K562 (cell line): ENCODE measurements around the gene HTR3B. TPM values are rescaled to one million over a fixed set of nuclear protein-coding genes. Genes with fewer than 3 reads are reported as not detected.

Experiments
- ATAC-seq: fragments of 200-7000 bp; cut with Tn5 transposase; 3 replicates; pipeline ENCODE4 v1.9.1; 2020; ENCODE audit warnings: moderate library complexity
- BruUV-seq: library from RNA; stranded (reverse); fragments of 400-500 nt; replicated peaks from 2 replicates; lab custom pipeline; 2021; lab: Mats Ljungman, UMichigan
- CTCF ChIA-PET: fragments of 300-600 bp; formaldehyde crosslinking; extraction: SDS; loops from one replicate; lab custom pipeline; 2021; ENCODE audit warnings: low intra/inter-chr PET ratio; lab: Yijun Ruan, JAX
- POLR2A ChIA-PET: fragments of 300-600, 350-650 bp; sonication (Branson Sonifier 250); formaldehyde crosslinking; extraction: SDS; loops from one replicate; lab custom pipeline; 2021; ENCODE audit warnings: antibody characterized with exemption, inconsistent platforms; lab: Yijun Ruan, JAX
- DNase-seq, 4 experiments: peaks; one replicate each; pipeline versions ENCODE4 v3.0.0 to v3.0.0-alpha.2; 2011 to 2018; ENCODE audit warnings: low spot score in 3 of 4, mixed read lengths in 3 of 4; ENCODE audit errors: extremely low read depth in 1 of 4
- FAIRE-seq: peaks from 2 replicates; lab custom pipeline; 2011; peaks lifted over from hg19 to GRCh38; lab: Jason Lieb, UNC
- H2AFZ ChIP-seq: 2 replicates; pipeline ENCODE4 v1.6.0; 2011; ENCODE audit warnings: low read depth, low read length, control low read depth, inconsistent platforms
- H3K27ac ChIP-seq: fragments of 200-600 bp; 3 replicates; pipeline ENCODE4 v1.8.0; 2011; ENCODE audit warnings: low read depth, mild to moderate bottlenecking, control low read depth, inconsistent platforms, low read length, moderate library complexity, mixed read lengths; ENCODE audit errors: extremely low read depth
- H3K27me3 ChIP-seq, 2 experiments: fragments of 300-600 bp in 1 of 2; 2 replicates in 1 of 2; 3 replicates in 1 of 2; pipeline versions ENCODE4 v1.6.0 to v1.8.0; 2011; ENCODE audit warnings: inconsistent platforms in 2 of 2, low read length in 2 of 2, mild to moderate bottlenecking in 1 of 2, mixed read lengths in 1 of 2, moderate library complexity in 1 of 2; ENCODE audit not compliant: control insufficient read depth in 2 of 2, insufficient read depth in 2 of 2
- H3K36me3 ChIP-seq: fragments of 300-600 bp; 3 replicates; pipeline ENCODE4 v1.8.0; 2011; ENCODE audit warnings: mild to moderate bottlenecking, low read length, inconsistent platforms; ENCODE audit not compliant: control insufficient read depth, insufficient read depth
- H3K4me1 ChIP-seq, 2 experiments: fragments of 200-600 bp in 1 of 2; replicated peaks in 1 of 2; 2 replicates in 1 of 2; 3 replicates in 1 of 2; pipeline versions ENCODE4 v1.5.1 to v1.8.0; 2011; ENCODE audit warnings: inconsistent platforms in 2 of 2, low read length in 2 of 2, mild to moderate bottlenecking in 1 of 2, mixed read lengths in 1 of 2, moderate library complexity in 1 of 2; ENCODE audit not compliant: control insufficient read depth in 2 of 2, insufficient read depth in 2 of 2
- H3K4me2 ChIP-seq: 2 replicates; pipeline ENCODE4 v1.6.1; 2011; ENCODE audit warnings: low read length, control low read depth, inconsistent platforms, mixed read lengths; ENCODE audit not compliant: insufficient read depth
- H3K4me3 ChIP-seq: fragments of 200-600 bp; sonication (generic), shearing (Covaris generic); 2 replicates; pipeline ENCODE4 v1.5.1; 2016; ENCODE audit warnings: control low read depth, inconsistent platforms
- H3K79me2 ChIP-seq: fragments of 200-600 bp; 3 replicates; pipeline ENCODE4 v1.8.0; 2011; ENCODE audit warnings: low read length, inconsistent platforms; ENCODE audit not compliant: control insufficient read depth, insufficient read depth
- H3K9ac ChIP-seq, 2 experiments: 2 replicates each; pipeline versions ENCODE4 v1.6.0 to v1.6.1; 2011; ENCODE audit warnings: low read depth in 2 of 2, low read length in 2 of 2, control low read depth in 1 of 2, inconsistent platforms in 1 of 2, mild to moderate bottlenecking in 1 of 2, mixed read lengths in 1 of 2; ENCODE audit not compliant: insufficient read depth in 1 of 2
- H3K9me1 ChIP-seq: one replicate; pipeline ENCODE4 v1.6.0; 2011; ENCODE audit warnings: inconsistent platforms, mild to moderate bottlenecking, low read length, moderate library complexity; ENCODE audit not compliant: control insufficient read depth, insufficient read depth
- H3K9me3 ChIP-seq: replicated peaks from 2 replicates; pipeline ENCODE4 v1.5.1; 2011; ENCODE audit warnings: low read depth, low read length, inconsistent platforms; ENCODE audit not compliant: control insufficient read depth, insufficient read depth
- H4K20me1 ChIP-seq: replicated peaks from 2 replicates; pipeline ENCODE4 v1.6.1; 2011; ENCODE audit warnings: low read length, inconsistent platforms, mixed read lengths; ENCODE audit not compliant: control insufficient read depth, insufficient read depth
- AFF1 ChIP-seq, 2 experiments: fragments of 450-650 bp; IDR thresholded peaks; 2 replicates each; pipeline ENCODE4 v1.6.1; 2018; ENCODE audit warnings: mild to moderate bottlenecking in 2 of 2, low read depth in 1 of 2; ENCODE audit not compliant: partially characterized antibody in 2 of 2
- EHMT2 ChIP-seq: fragments of 450-650 bp; IDR thresholded peaks from 2 replicates; pipeline ENCODE4 v1.6.1; 2018; ENCODE audit warnings: antibody characterized with exemption
- MIER1 ChIP-seq: fragments of 450-650 bp; IDR thresholded peaks from 2 replicates; pipeline ENCODE4 v1.6.1; 2016; ENCODE audit warnings: antibody characterized with exemption, mild to moderate bottlenecking, low read depth
- TFAP4 ChIP-seq: sonication (generic); formaldehyde crosslinking; IDR thresholded peaks from 2 replicates; pipeline ENCODE4 v1.8.0; 2022; ENCODE audit warnings: missing genetic modification reagents, mild to moderate bottlenecking, moderate library complexity, borderline replicate concordance
- ZNF316 ChIP-seq: fragments of 450-650 bp; IDR thresholded peaks from 2 replicates; pipeline ENCODE4 v1.6.1; 2016
- ZNF609 ChIP-seq: sonication (generic); formaldehyde crosslinking; IDR thresholded peaks from 2 replicates; pipeline ENCODE4 v1.8.1; 2023; ENCODE audit warnings: missing genetic modification reagents, mild to moderate bottlenecking, borderline replicate concordance
- WGBS: fragments of 100-300 bp; shearing (Covaris generic); methylation state at CpG from one replicate; pipeline ENCODE4 v1.1.6; 2016; ENCODE audit warnings: low coverage, mixed read lengths; ENCODE audit not compliant: insufficient coverage; ENCODE audit errors: missing lambda C conversion rate; 5-methylcytosine and 5-hydroxymethylcytosine counted together
- in situ Hi-C: fragments of 300-500 bp; cut with MboI; formaldehyde crosslinking; loops from 4 replicates; pipeline ENCODE4 v1.15.0; 2018; ENCODE audit warnings: inconsistent platforms, mixed read lengths
- intact Hi-C: fragments of 100-400 bp; cut with micrococcal nuclease; formaldehyde crosslinking; loops from 2 replicates; pipeline ENCODE4 v1.14.2; 2022
- polyA plus RNA-seq, 8 experiments: library from polyadenylated mRNA; depleted of rRNA in 4 of 8; stranded (reverse) in 5 of 8; unstranded in 3 of 8; fragments of >200 nt; fragmentation: Nextera tagmentation in 2 of 8; fragmentation: Illumina TruSeq in 1 of 8; extraction: Ambion mirVana in 2 of 8; extraction: Trizol in 1 of 8; gene quantifications; 2 replicates each; pipeline versions ENCODE4 v1.2.1 to v1.2.3, GENCODE V29; 2011 to 2014; ENCODE audit warnings: inconsistent platforms in 1 of 8, missing spikeins in 1 of 8
- total RNA-seq, 7 experiments: library from RNA; depleted of rRNA in 6 of 7; stranded (reverse); fragments of >200 nt in 6 of 7; fragmentation: Illumina TruSeq in 2 of 7; extraction: Trizol in 2 of 7; gene quantifications; 2 replicates each; pipeline versions ENCODE4 v1.2.1 to v1.2.3, GENCODE V29; 2011 to 2021; ENCODE audit warnings: low replicate concordance in 1 of 7

HTR3B gene
- total and polyA plus RNA-seq, 9 of the 15 experiments (the other 6 are each of a cell fraction or from before 2014, with no cell fraction given), result not detected

GRCh38 chr11:113991170-113991569 lies 86.6 kb downstream of the HTR3B start:
- Histone ChIP-seq H2AFZ (no peak overlapping the region), H4K20me1 (peaks cover 17% of the 10 kb centered on the region; the same call in 1 of the 2 replicates), H3K4me3 (no peak overlapping the region), H3K27ac (no peak overlapping the region), H3K9me1 (no peaks in the 10 kb centered on the region), H3K79me2 (no peaks in the 10 kb centered on the region), H3K9me3 (no peaks in the 10 kb centered on the region), H3K9ac (no peak overlapping the region), H3K36me3 (no peaks in the 10 kb centered on the region), H3K4me2 (no peak overlapping the region), H3K27me3 (peaks cover 0 to 21% of the 10 kb centered on the region in 2 experiments; a peak in 4 of 5 replicates), H3K4me1 (no peaks in the 10 kb centered on the region)
- WGBS, result 2% methylated on average over 4 of the region's 4 CpGs
- FAIRE-seq, result no peak
- in situ Hi-C loops, result no loop called here
- BruUV-seq, result no TSS peak
- intact Hi-C loops, result loop anchor here (5.0 to 10.0 kb wide), 3 partner anchors 94 to 771 kb away; no protein-coding TSS in a partner anchor
- peak; percentile 35 to 57 (median 50) for DNase-seq
- peak; percentile 67; the same call in 2 of the 3 replicates for ATAC-seq
- ChIA-PET CTCF (no interaction called here), POLR2A (no interaction called here)
- TF ChIP-seq AFF1 (IDR thresholded peaks at IDR 0.05; ENCODE audit: low read depth in 1 of 2, partially characterized antibody in 2 of 2) (peak in 1 of 2 experiments; percentile 52), TFAP4 (peak; percentile 35; the same call in 1 of the 2 replicates), MIER1 (peak; percentile 93), ZNF609 (CRISPR knock-in tag) (no peak), EHMT2 (peak; percentile 97), ZNF316 (no peak)
